Calu3 (cell line): ENCODE results near the gene SGSM1. TPM values are rescaled to one million over a fixed set of nuclear protein-coding genes. Genes with fewer than 3 reads are reported as not detected.
"Not testable (repeated sequence)": the region's sequence is repeated elsewhere in the genome, so short reads cannot be mapped to it uniquely, and the experiment has no call there.

ENCODE experiments used
- BruUV-seq: library from RNA; stranded (reverse); fragments of 400-500 nt; replicated peaks from 2 replicates; lab custom pipeline; 2021; lab: Mats Ljungman, UMichigan
- CTCF ChIA-PET: fragments of 300-600 bp; sonication (Branson Sonifier 250); formaldehyde crosslinking; loops from one replicate; lab custom pipeline; 2022; ENCODE audit warnings: antibody characterized with exemption; lab: Charles Lee
- DNase-seq: peaks from one replicate; pipeline ENCODE4 v3.0.0; 2022
- H3K27ac Mint-ChIP-seq: one replicate; pipeline ENCODE4 v1.8.0; 2022; ENCODE audit warnings: mixed read lengths; ENCODE audit not compliant: unreplicated experiment
- H3K27me3 Mint-ChIP-seq: one replicate; pipeline ENCODE4 v1.8.0; 2022; ENCODE audit warnings: mixed read lengths; ENCODE audit not compliant: unreplicated experiment
- H3K36me3 Mint-ChIP-seq: one replicate; pipeline ENCODE4 v1.8.0; 2022; ENCODE audit warnings: mild to moderate bottlenecking, moderate library complexity, mixed read lengths; ENCODE audit not compliant: insufficient read depth, unreplicated experiment
- H3K4me1 Mint-ChIP-seq: one replicate; pipeline ENCODE4 v1.8.0; 2022; ENCODE audit warnings: mild to moderate bottlenecking, low read depth, mixed read lengths; ENCODE audit not compliant: unreplicated experiment
- H3K4me3 Mint-ChIP-seq: one replicate; pipeline ENCODE4 v1.8.0; 2022; ENCODE audit warnings: mild to moderate bottlenecking, low read depth, moderate library complexity, mixed read lengths; ENCODE audit not compliant: unreplicated experiment
- H3K9me3 Mint-ChIP-seq: one replicate; pipeline ENCODE4 v1.8.0; 2022; ENCODE audit warnings: low read depth, mixed read lengths; ENCODE audit not compliant: unreplicated experiment
- CTCF ChIP-seq: fragments of 200-600 bp; IDR thresholded peaks from one replicate; pipeline ENCODE4 v1.8.0; 2022; ENCODE audit warnings: antibody characterized with exemption; ENCODE audit not compliant: unreplicated experiment
- intact Hi-C: fragments of 100-400 bp; cut with micrococcal nuclease; formaldehyde crosslinking; loops from one replicate; pipeline ENCODE4 v1.10.0; 2022; ENCODE audit not compliant: unreplicated experiment
- total RNA-seq: library from RNA; stranded (reverse); gene quantifications from 2 replicates; pipeline ENCODE4 v1.2.3, GENCODE V29; 2022

SGSM1 gene
- total RNA-seq, 1 experiment from 2014 or later = 0.07 TPM

- Mint-ChIP-seq H3K4me3 (no peak overlapping the region), H3K36me3 (no peaks in the 10 kb centered on the region), H3K4me1 (no peaks in the 10 kb centered on the region), H3K9me3 (peaks cover 10% of the 10 kb centered on the region), H3K27ac (no peak overlapping the region), H3K27me3 (no peaks in the 10 kb centered on the region)
- no peak for DNase-seq
- no peak for TF ChIP-seq CTCF
- CTCF ChIA-PET = no interaction called here
- BruUV-seq = no TSS peak
- intact Hi-C loops = no loop called here
Observed at GRCh38 chr22:24905909-24906308, 99.9 kb downstream of the SGSM1 start.

GRCh38 chr22:24907101-24907500 lies 101.1 kb downstream of the SGSM1 start:
- BruUV-seq, H3K9me3 Mint-ChIP-seq, H3K4me1 Mint-ChIP-seq, CTCF ChIA-PET, H3K36me3 Mint-ChIP-seq, H3K27me3 Mint-ChIP-seq, H3K27ac Mint-ChIP-seq, H3K4me3 Mint-ChIP-seq, intact Hi-C loops, DNase-seq: not testable (repeated sequence)

- Mint-ChIP-seq H3K9me3 (no peaks in the 10 kb centered on the region), H3K4me3 (no peak overlapping the region), H3K27me3 (peaks cover 15% of the 10 kb centered on the region), H3K27ac (no peak overlapping the region), H3K36me3 (no peaks in the 10 kb centered on the region), H3K4me1 (no peaks in the 10 kb centered on the region)
- TF ChIP-seq CTCF = no peak
- no TSS peak for BruUV-seq
- intact Hi-C loops = no loop called here
- DNase-seq = no peak
- CTCF ChIA-PET = no interaction called here
Observed at GRCh38 chr22:24920029-24920428, 114.0 kb downstream of the SGSM1 start.

- H3K9me3 Mint-ChIP-seq = no peaks in the 10 kb centered on the region
- CTCF ChIA-PET = no interaction called here
- H3K4me1 Mint-ChIP-seq = peaks cover 13% of the 10 kb centered on the region
- no peak overlapping the region for H3K4me3 Mint-ChIP-seq
- no TSS peak for BruUV-seq
- TF ChIP-seq CTCF = no peak
- intact Hi-C loops = no loop called here
- H3K27me3 Mint-ChIP-seq = peaks cover 34% of the 10 kb centered on the region
- H3K27ac Mint-ChIP-seq = no peak overlapping the region
- no peak for DNase-seq
- H3K36me3 Mint-ChIP-seq = no peaks in the 10 kb centered on the region
Observed at GRCh38 chr22:24925586-24926427, 119.8 kb downstream of the SGSM1 start.

- H3K9me3 Mint-ChIP-seq = no peaks in the 10 kb centered on the region
- no peak for TF ChIP-seq CTCF
- H3K27ac Mint-ChIP-seq = no peak overlapping the region
- H3K27me3 Mint-ChIP-seq = peaks cover 40% of the 10 kb centered on the region
- H3K4me1 Mint-ChIP-seq = peaks cover 13% of the 10 kb centered on the region
- intact Hi-C loops = no loop called here
- no TSS peak for BruUV-seq
- CTCF ChIA-PET = interaction anchor here (1.2 kb wide), 1 partner anchor 11 kb away, joined by 3 read pairs; no protein-coding TSS in a partner anchor
- DNase-seq = no peak
- no peak overlapping the region for H3K4me3 Mint-ChIP-seq
- no peaks in the 10 kb centered on the region for H3K36me3 Mint-ChIP-seq
Observed at GRCh38 chr22:24926428-24926725, 120.4 kb downstream of the SGSM1 start.
